ENCODE data around the gene OTUD4.

OTUD4 gene

GRCh38 chr4:145125396-145125795, 55.0 kb downstream of the OTUD4 start:
- no peak for DNase-seq

GRCh38 chr4:145108128-145108527, 72.3 kb downstream of the OTUD4 start:
- DNase-seq: no peak

- no peak for DNase-seq
These were observed 73.3 kb downstream of the OTUD4 start for GRCh38 chr4:145107126-145107525.

- DNase-seq: no peak
These were observed 76.9 kb downstream of the OTUD4 start for GRCh38 chr4:145103496-145103895.

- no peak for DNase-seq
These were observed 77.8 kb downstream of the OTUD4 start for GRCh38 chr4:145102619-145103018.

GRCh38 chr4:145101091-145101490, 79.3 kb downstream of the OTUD4 start:
- no peak for DNase-seq

- DNase-seq: no peak
These were observed 80.7 kb downstream of the OTUD4 start for GRCh38 chr4:145099653-145100052.

- DNase-seq: peak; percentile 58
These were observed 81.7 kb downstream of the OTUD4 start for GRCh38 chr4:145098675-145099037.

- peak; percentile 97 for DNase-seq
These were observed 82.3 kb downstream of the OTUD4 start, which contains the start of the genes ABCE1 and ANAPC10 for GRCh38 chr4:145097821-145098674. TSS of gene ABCE1 (plus strand) at chr4:145098311. CDS start at chr4:145104413, 6,102 bp downstream. TSS of gene ANAPC10 (minus strand) at chr4:145098196. CDS start at chr4:145096099, 2,097 bp downstream.

- no peak for DNase-seq
These were observed 83.0 kb downstream of the OTUD4 start for GRCh38 chr4:145097331-145097820.

GRCh38 chr4:145093638-145094037, 86.8 kb downstream of the OTUD4 start:
- DNase-seq: no peak

GRCh38 chr4:145090380-145090779, 90.0 kb downstream of the OTUD4 start:
- DNase-seq: no peak

GRCh38 chr4:145083891-145084605, 96.3 kb downstream of the OTUD4 start:
- DNase-seq: no peak

Data from stimulated activated CD4-positive, alpha-beta T cell treated with anti-CD3 and anti-CD28 coated beads, Interleukin-15, amount 100 ng/mL, for 24 hours (primary cell).